Left ventricle myocardium superior (tissue), 1 donor: Measurements from ENCODE around the gene GPX5. TPM values are rescaled to one million over a fixed set of nuclear protein-coding genes. Genes with fewer than 3 reads are reported as not detected.

Experiments
- total RNA-seq: library from RNA; stranded (reverse); fragmentation: NEBNext Ultra II Directional; extraction: Animal tissue kit (Norgen Biotek cat#: 25700); gene quantifications from one replicate; pipeline ENCODE4 v1.2.1, GENCODE V29; 2021
- donor health status: DM: no; HTN: yes; CAD: no; lungs with severe emphysema.

Gene GPX5
- total RNA-seq, 1 donor from 2014 or later = not detected

Other genes starting within 250 kb of the GPX5 start
- 2.3 TPM for gene PGBD1, start 244.3 kb upstream of the GPX5 start, total RNA-seq
- 8.6 TPM for gene ZSCAN31, start 189.7 kb upstream of the GPX5 start, total RNA-seq
- gene ZKSCAN3, start 175.9 kb upstream of the GPX5 start, total RNA-seq = 4.7 TPM
- 1.9 TPM for gene ZSCAN12, start 126.1 kb upstream of the GPX5 start, total RNA-seq
- 1.2 TPM for gene ZSCAN23, start 82.4 kb upstream of the GPX5 start, total RNA-seq
- not detected for gene GPX6, start 10.1 kb upstream of the GPX5 start, total RNA-seq